ENCODE results near the gene GIPR.

GIPR gene

DNA sequence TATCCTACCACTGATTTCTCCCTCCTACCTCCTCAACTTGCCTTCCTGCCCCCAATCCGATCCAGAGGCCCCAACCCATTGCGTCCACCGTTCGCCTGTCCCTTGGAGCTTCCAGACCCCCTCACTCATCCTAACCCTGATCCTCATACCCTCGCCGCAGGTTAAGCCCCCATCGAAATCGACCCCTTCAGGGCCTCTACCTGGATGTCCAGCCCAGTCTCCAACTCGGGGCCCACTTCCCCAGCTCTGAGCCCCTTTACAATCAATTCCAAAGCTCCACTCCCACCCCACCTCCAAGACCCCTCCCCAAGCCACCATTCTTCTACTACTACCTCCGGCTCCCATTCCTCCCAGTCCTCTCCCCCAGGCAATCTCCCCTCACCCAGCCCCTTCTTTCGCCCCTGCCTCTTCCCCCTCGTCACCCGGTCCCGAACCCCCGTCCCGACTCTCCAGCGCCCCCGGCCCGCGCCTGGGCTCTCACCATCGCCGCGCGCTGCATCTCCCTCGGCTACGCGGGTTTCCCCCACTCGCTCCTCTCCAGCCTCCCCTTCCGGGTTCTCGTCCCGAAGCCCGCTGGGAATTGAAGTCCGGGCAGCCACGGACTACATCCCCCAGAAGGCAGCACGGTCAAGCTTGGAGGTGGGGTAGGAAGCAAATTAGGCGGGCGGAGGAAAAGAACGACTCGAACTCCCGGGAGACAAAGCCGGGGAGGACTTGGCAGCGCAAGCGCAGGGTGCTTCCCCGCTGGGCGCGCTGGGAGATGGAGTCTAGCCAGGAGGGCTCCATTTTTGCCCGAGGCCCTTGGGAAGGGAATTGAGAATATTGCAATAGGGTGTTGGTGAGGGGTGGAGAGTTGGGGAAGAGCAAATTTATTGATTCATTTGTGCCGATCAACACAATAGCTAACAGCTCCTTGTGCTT, 62.6 kb downstream of the GIPR start, which contains the start of gene FBXO46:
Gene FBXO46, minus strand, starts transcription at position 529 of the 921 bp plus-strand sequence. CDS start 17,401 bp downstream, outside the sequence.
- peak; percentile 98 for DNase-seq (ENCODE audit: low read depth)

All from amniotic epithelial cell (primary cell).